Endothelial cell (in vitro differentiated cells): ENCODE measurements around the gene RELCH. TPM values are rescaled to one million over a fixed set of nuclear protein-coding genes. Genes with fewer than 3 reads are reported as not detected.

Experiments used
- DNase-seq: peaks from one replicate; pipeline ENCODE4 v3.0.0; 2021; ENCODE audit warnings: low spot score
- H3K27ac Mint-ChIP-seq: one replicate; pipeline ENCODE4 v1.8.0; 2021; ENCODE audit warnings: mixed read lengths, inconsistent platforms; ENCODE audit not compliant: unreplicated experiment
- H3K27me3 Mint-ChIP-seq: one replicate; pipeline ENCODE4 v1.8.0; 2021; ENCODE audit warnings: mild to moderate bottlenecking, moderate library complexity, mixed read lengths, inconsistent platforms; ENCODE audit not compliant: unreplicated experiment
- H3K36me3 Mint-ChIP-seq: one replicate; pipeline ENCODE4 v1.8.0; 2021; ENCODE audit warnings: mild to moderate bottlenecking, low read depth, mixed read lengths, inconsistent platforms; ENCODE audit not compliant: unreplicated experiment
- H3K4me1 Mint-ChIP-seq: one replicate; pipeline ENCODE4 v1.8.0; 2021; ENCODE audit warnings: mild to moderate bottlenecking, mixed read lengths, inconsistent platforms; ENCODE audit not compliant: unreplicated experiment
- H3K4me3 Mint-ChIP-seq: one replicate; pipeline ENCODE4 v1.8.0; 2021; ENCODE audit warnings: mild to moderate bottlenecking, mixed read lengths, inconsistent platforms; ENCODE audit not compliant: unreplicated experiment
- H3K9me3 Mint-ChIP-seq: one replicate; pipeline ENCODE4 v1.8.0; 2021; ENCODE audit warnings: mixed read lengths, inconsistent platforms; ENCODE audit not compliant: unreplicated experiment
- CTCF ChIP-seq: fragments of 200-600 bp; sonication (generic); IDR thresholded peaks from one replicate; pipeline ENCODE4 v1.5.0; 2021; ENCODE audit warnings: antibody characterized with exemption; ENCODE audit not compliant: unreplicated experiment
- total RNA-seq: library from RNA; stranded (reverse); fragmentation: NEBNext Ultra II Directional; extraction: Animal tissue kit (Norgen Biotek cat#: 25700); gene quantifications from one replicate; pipeline ENCODE4 v1.2.1, GENCODE V29; 2021; ENCODE audit not compliant: unreplicated experiment

RELCH gene
- total RNA-seq, 1 donor from 2014 or later: 27.3 TPM

GRCh38 chr18:62189208-62189607 is 2.2 kb downstream of the RELCH start:
- Mint-ChIP-seq H3K27ac (no peak overlapping the region), H3K4me1 (peaks cover 32% of the 10 kb centered on the region)
- TF ChIP-seq CTCF: no peak

GRCh38 chr18:62196079-62196478 is 9.0 kb downstream of the RELCH start:
- TF ChIP-seq CTCF: peak; percentile 31
- Mint-ChIP-seq H3K27ac (no peak overlapping the region), H3K27me3 (peaks cover 2% of the 10 kb centered on the region), H3K4me3 (no peak overlapping the region), H3K36me3 (peaks cover 3% of the 10 kb centered on the region), H3K9me3 (no peaks in the 10 kb centered on the region), H3K4me1 (peaks cover 23% of the 10 kb centered on the region)
- no peak for DNase-seq

More at GRCh38 chr18:62189208-62189607, 2.2 kb downstream of the RELCH start:
- Mint-ChIP-seq H3K9me3 (no peaks in the 10 kb centered on the region), H3K36me3 (peaks cover 3% of the 10 kb centered on the region), H3K27me3 (peaks cover 4% of the 10 kb centered on the region), H3K4me3 (peak overlapping the region; percentile 100)
- DNase-seq: no peak

GRCh38 chr18:62196980-62197379 is 9.9 kb downstream of the RELCH start:
- Mint-ChIP-seq H3K4me1 (peaks cover 23% of the 10 kb centered on the region), H3K9me3 (no peaks in the 10 kb centered on the region), H3K36me3 (peaks cover 3% of the 10 kb centered on the region), H3K4me3 (no peak overlapping the region), H3K27me3 (peaks cover 2% of the 10 kb centered on the region), H3K27ac (no peak overlapping the region)
- DNase-seq: no peak
- TF ChIP-seq CTCF: no peak

- H3K9me3 Mint-ChIP-seq: no peaks in the 10 kb centered on the region
These were observed 11.2 kb downstream of the RELCH start for GRCh38 chr18:62198259-62198658.

GRCh38 chr18:62199629-62200028 is 12.6 kb downstream of the RELCH start:
- H3K4me3 Mint-ChIP-seq: no peak overlapping the region
- peaks cover 18% of the 10 kb centered on the region for H3K4me1 Mint-ChIP-seq
- DNase-seq: no peak
- no peaks in the 10 kb centered on the region for H3K36me3 Mint-ChIP-seq
- TF ChIP-seq CTCF: no peak
- no peaks in the 10 kb centered on the region for H3K9me3 Mint-ChIP-seq
- H3K27ac Mint-ChIP-seq: no peak overlapping the region
- H3K27me3 Mint-ChIP-seq: no peaks in the 10 kb centered on the region

More at GRCh38 chr18:62198259-62198658, 11.2 kb downstream of the RELCH start:
- Mint-ChIP-seq H3K4me3 (no peak overlapping the region), H3K4me1 (peaks cover 18% of the 10 kb centered on the region), H3K27me3 (no peaks in the 10 kb centered on the region), H3K36me3 (no peaks in the 10 kb centered on the region), H3K27ac (no peak overlapping the region)
- no peak for TF ChIP-seq CTCF
- no peak for DNase-seq
